Measurements from ENCODE around the gene AAK1. TPM values are rescaled to one million over a fixed set of nuclear protein-coding genes. Genes with fewer than 3 reads are reported as not detected.
"Not testable (repeated sequence)": the region's sequence is repeated elsewhere in the genome, so short reads cannot be mapped to it uniquely, and the experiment has no call there.

The AAK1 gene
- polyA plus RNA-seq, 1 of the 3 experiments (the other 2 are of a cell fraction): 13.4 TPM

DNA sequence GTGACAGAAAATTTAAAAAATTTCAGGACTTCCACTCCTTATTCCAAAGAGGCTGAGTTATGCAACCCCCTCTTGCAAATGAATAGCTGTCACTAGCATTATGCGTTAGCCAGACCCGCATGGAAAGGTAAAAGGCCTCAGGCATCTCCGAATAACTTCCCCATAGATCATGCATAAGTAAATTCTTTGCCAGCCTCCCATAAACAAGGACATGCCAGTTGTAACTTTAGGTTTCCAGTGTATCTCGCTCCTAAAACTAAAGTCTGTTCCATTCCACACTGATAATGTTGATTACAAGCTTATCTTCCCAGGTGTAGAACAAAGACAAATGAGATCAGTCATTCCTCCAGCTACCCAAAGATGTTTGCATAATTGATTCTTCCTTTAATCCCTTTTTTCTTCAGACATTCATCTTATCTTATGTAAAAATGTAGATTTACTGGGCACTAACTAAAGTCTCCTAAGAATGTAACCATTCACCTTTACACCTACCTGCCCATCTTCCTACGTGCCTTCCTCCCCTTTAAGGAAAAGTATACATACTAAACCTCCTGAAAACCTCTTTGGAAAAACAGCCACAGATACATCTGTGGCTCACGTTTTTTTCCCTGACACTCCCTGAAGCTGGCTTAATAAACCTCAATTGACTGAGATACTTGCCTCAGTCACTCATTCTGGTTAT lies 192.7 kb downstream of the AAK1 start:
- Histone ChIP-seq H4K20me1 (ENCODE audit: insufficient read depth) (no peaks in the 10 kb centered on the region), H3K9ac (no peak overlapping the region)
- CTCF ChIA-PET: interaction anchor here (0.9 to 1.0 kb wide), 3 partner anchors 13 to 274 kb away, joined by 3 to 4 read pairs (median 3); partner anchors contain the start of gene NFU1

DNA sequence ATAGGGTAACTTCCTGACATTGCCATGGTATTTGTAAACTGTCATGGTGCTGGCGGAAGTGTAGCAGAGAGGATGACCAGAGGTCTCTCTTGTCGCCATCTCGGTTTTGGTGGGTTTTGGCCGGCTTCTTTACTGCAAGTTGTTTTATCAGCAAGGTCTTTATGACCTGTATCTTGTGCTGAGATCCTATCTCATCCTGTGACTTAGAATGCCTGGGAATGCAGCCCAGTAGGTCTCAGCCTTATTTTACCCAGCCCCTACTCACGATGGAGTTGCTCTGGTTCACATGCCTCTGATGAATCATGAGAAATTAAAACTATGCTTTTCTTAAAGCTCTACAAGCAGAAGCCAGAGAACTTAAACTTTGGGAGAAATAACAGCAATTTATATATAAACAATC lies 193.6 kb downstream of the AAK1 start:
- POLR2A ChIA-PET: no interaction called here
- no peak overlapping the region for H3K9ac ChIP-seq
- H2AFZ ChIP-seq (ENCODE audit: low read depth): no peak overlapping the region
- no peaks in the 10 kb centered on the region for H3K9me3 ChIP-seq
- no peaks in the 10 kb centered on the region for H3K9me2 ChIP-seq
- peaks cover 0 to 10% of the 10 kb centered on the region in 2 experiments; a peak in 2 of 4 replicates for H3K4me1 ChIP-seq (ENCODE audit: control insufficient read depth in 1 of 2, insufficient read depth in 2 of 2, low read depth in 1 of 2, low read length in 1 of 2)
- TF ChIP-seq YY1 (IDR thresholded peaks at IDR 0.05; ENCODE audit: low read depth): no peak
- TF ChIP-seq CHD2 (IDR thresholded peaks at IDR 0.05; ENCODE audit: low read length, partially characterized antibody): no peak
- TF ChIP-seq, protein P1, sequence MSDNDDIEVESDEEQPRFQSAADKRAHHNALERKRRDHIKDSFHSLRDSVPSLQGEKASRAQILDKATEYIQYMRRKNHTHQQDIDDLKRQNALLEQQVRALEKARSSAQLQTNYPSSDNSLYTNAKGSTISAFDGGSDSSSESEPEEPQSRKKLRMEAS (IDR thresholded peaks at IDR 0.05; ENCODE audit: low read depth): no peak
- no peak for TF ChIP-seq GABPA (IDR thresholded peaks at IDR 0.05; ENCODE audit: low read depth)
- DNase-seq: no peak
- no peaks in the 10 kb centered on the region for H3K36me3 ChIP-seq (replicated peaks in 1 of 2; ENCODE audit: control insufficient read depth in 1 of 2, insufficient read depth in 2 of 2, low read length in 1 of 2)
- WGBS (ENCODE audit: low lambda C conversion rate): 77% methylated on average over 5 of the region's 5 CpGs
- no peaks in the 10 kb centered on the region for H3K79me2 ChIP-seq (ENCODE audit: insufficient read depth)
- H4K20me1 ChIP-seq (ENCODE audit: insufficient read depth): no peaks in the 10 kb centered on the region
- no peak overlapping the region for H3K4me2 ChIP-seq
- no peak overlapping the region for H3K27ac ChIP-seq (ENCODE audit: low read depth in 2 of 2, low read length in 1 of 2)
- CTCF ChIA-PET: interaction anchor here (1.0 kb wide), 1 partner anchor 12 kb away, joined by 4 read pairs; the partner anchor contains the start of gene NFU1
- H3K4me3 ChIP-seq (ENCODE audit: low read depth in 2 of 2, low read length in 1 of 2): no peak overlapping the region
- H3K27me3 ChIP-seq (ENCODE audit: insufficient read depth): no peaks in the 10 kb centered on the region
- H3F3A ChIP-seq (replicated peaks; ENCODE audit: insufficient read depth): no peaks in the 10 kb centered on the region

More for the DNA sequence above, 192.7 kb downstream of the AAK1 start:
- POLR2A ChIA-PET: no interaction called here
- no peak overlapping the region for H3K27ac ChIP-seq (ENCODE audit: low read depth in 2 of 2, low read length in 1 of 2)
- no peaks in the 10 kb centered on the region for H3K36me3 ChIP-seq (replicated peaks in 1 of 2; ENCODE audit: control insufficient read depth in 1 of 2, insufficient read depth in 2 of 2, low read length in 1 of 2)
- H2AFZ ChIP-seq (ENCODE audit: low read depth): no peak overlapping the region
- TF ChIP-seq ELF1 (IDR thresholded peaks at IDR 0.05): no peak
- TF ChIP-seq RXRA (IDR thresholded peaks at IDR 0.05; ENCODE audit: borderline replicate concordance, low read depth): no peak
- TF ChIP-seq TAF1 (IDR thresholded peaks at IDR 0.05; ENCODE audit: borderline replicate concordance, low read depth, low read length): no peak
- no peak for TF ChIP-seq GABPA (IDR thresholded peaks at IDR 0.05; ENCODE audit: low read depth)
- TF ChIP-seq FOXM1 (IDR thresholded peaks at IDR 0.05; ENCODE audit: low read depth): no peak
- TF ChIP-seq EZH2phosphoT487 (IDR thresholded peaks at IDR 0.05; ENCODE audit: borderline replicate concordance, low read depth): no peak
- TF ChIP-seq FOSL2 (IDR thresholded peaks at IDR 0.05; ENCODE audit: borderline replicate concordance, low read depth): no peak
- no peak for TF ChIP-seq JUND (IDR thresholded peaks at IDR 0.05)
- TF ChIP-seq POLR2AphosphoS5 (IDR thresholded peaks at IDR 0.05; ENCODE audit: low read depth, low read length): no peak
- TF ChIP-seq, protein P2, sequence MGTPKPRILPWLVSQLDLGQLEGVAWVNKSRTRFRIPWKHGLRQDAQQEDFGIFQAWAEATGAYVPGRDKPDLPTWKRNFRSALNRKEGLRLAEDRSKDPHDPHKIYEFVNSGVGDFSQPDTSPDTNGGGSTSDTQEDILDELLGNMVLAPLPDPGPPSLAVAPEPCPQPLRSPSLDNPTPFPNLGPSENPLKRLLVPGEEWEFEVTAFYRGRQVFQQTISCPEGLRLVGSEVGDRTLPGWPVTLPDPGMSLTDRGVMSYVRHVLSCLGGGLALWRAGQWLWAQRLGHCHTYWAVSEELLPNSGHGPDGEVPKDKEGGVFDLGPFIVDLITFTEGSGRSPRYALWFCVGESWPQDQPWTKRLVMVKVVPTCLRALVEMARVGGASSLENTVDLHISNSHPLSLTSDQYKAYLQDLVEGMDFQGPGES (IDR thresholded peaks at IDR 0.05; ENCODE audit: low read depth, low read length): no peak
- no peak overlapping the region for H3K4me2 ChIP-seq
- no peaks in the 10 kb centered on the region for H3K27me3 ChIP-seq (ENCODE audit: insufficient read depth)
- no peaks in the 10 kb centered on the region for H3K9me2 ChIP-seq
- 91% methylated on average over 6 of the region's 6 CpGs for WGBS (ENCODE audit: low lambda C conversion rate)
- peaks cover 0 to 10% of the 10 kb centered on the region in 2 experiments; a peak in 2 of 4 replicates for H3K4me1 ChIP-seq (ENCODE audit: control insufficient read depth in 1 of 2, insufficient read depth in 2 of 2, low read depth in 1 of 2, low read length in 1 of 2)
- no peaks in the 10 kb centered on the region for H3K9me3 ChIP-seq
- no peak for DNase-seq
- H3F3A ChIP-seq (replicated peaks; ENCODE audit: insufficient read depth): no peaks in the 10 kb centered on the region
- H3K79me2 ChIP-seq (ENCODE audit: insufficient read depth): no peaks in the 10 kb centered on the region
- H3K4me3 ChIP-seq (ENCODE audit: low read depth in 2 of 2, low read length in 1 of 2): no peak overlapping the region

DNA sequence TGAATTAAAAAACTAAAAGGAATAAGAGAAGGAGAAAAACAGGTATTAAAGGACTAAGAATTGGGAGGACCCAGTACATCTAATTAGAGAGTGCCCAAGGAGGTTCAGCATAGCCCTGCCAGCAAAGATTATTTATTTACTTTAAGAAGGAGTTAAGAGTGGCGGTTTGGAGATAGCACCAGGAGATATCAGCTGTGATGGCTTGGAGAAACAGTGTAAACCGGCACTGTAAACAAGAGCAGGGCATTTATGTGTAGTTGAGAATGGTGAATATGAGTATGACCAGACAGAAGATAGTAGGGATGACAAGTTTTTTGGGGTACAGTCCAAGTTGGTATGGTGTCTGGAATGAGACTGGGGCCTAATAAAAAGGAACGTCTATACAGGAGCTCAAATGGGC lies 199.9 kb downstream of the AAK1 start:
- H3K9me3 ChIP-seq; H3K4me3 ChIP-seq (ENCODE audit: low read depth in 2 of 2, low read length in 1 of 2); H3K4me1 ChIP-seq (ENCODE audit: control insufficient read depth in 1 of 2, insufficient read depth in 2 of 2, low read depth in 1 of 2, low read length in 1 of 2); DNase-seq; H3K4me2 ChIP-seq; H3K79me2 ChIP-seq (ENCODE audit: insufficient read depth); H3K9me2 ChIP-seq; POLR2A ChIA-PET; H3F3A ChIP-seq (replicated peaks; ENCODE audit: insufficient read depth); H3K27ac ChIP-seq (ENCODE audit: low read depth in 2 of 2, low read length in 1 of 2); CTCF ChIA-PET; H3K36me3 ChIP-seq (replicated peaks in 1 of 2; ENCODE audit: control insufficient read depth in 1 of 2, insufficient read depth in 2 of 2, low read length in 1 of 2); H3K27me3 ChIP-seq (ENCODE audit: insufficient read depth); H3K9ac ChIP-seq; H2AFZ ChIP-seq (ENCODE audit: low read depth); H4K20me1 ChIP-seq (ENCODE audit: insufficient read depth): not testable (repeated sequence)
- 82% methylated on average over 3 of the region's 3 CpGs for WGBS (ENCODE audit: low lambda C conversion rate)

DNA sequence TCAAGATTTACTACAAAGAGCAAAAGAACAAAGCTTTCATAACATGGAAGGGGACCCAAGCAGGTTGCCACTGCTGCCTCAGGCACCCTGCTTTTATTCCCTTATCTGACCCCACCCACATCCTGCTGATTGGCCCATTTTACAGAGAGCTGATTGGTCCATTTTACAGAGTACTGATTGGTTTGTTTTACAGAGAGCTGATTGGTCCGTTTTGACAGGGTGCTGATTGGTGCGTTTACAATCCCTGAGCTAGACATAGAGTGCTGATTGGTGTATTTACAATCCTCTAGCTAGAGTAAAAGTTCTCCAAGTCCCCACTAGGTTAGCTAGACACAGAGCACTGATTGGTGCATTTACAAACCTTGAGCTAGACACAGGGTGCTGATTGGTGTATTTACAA lies 204.0 kb downstream of the AAK1 start:
- WGBS (ENCODE audit: low lambda C conversion rate): 100% methylated on average over 2 of the region's 2 CpGs

More for the DNA sequence above, 204.0 kb downstream of the AAK1 start:
- H3K4me2 ChIP-seq; H3K4me1 ChIP-seq (ENCODE audit: control insufficient read depth in 1 of 2, insufficient read depth in 2 of 2, low read depth in 1 of 2, low read length in 1 of 2); H3K27me3 ChIP-seq (ENCODE audit: insufficient read depth); H4K20me1 ChIP-seq (ENCODE audit: insufficient read depth); H3K9me2 ChIP-seq; POLR2A ChIA-PET; DNase-seq; H3K4me3 ChIP-seq (ENCODE audit: low read depth in 2 of 2, low read length in 1 of 2); H3K27ac ChIP-seq (ENCODE audit: low read depth in 2 of 2, low read length in 1 of 2); H3K36me3 ChIP-seq (replicated peaks in 1 of 2; ENCODE audit: control insufficient read depth in 1 of 2, insufficient read depth in 2 of 2, low read length in 1 of 2); CTCF ChIA-PET; H3K9me3 ChIP-seq; H3K9ac ChIP-seq; H2AFZ ChIP-seq (ENCODE audit: low read depth): not testable (repeated sequence)
- peaks cover 20% of the 10 kb centered on the region for H3F3A ChIP-seq (replicated peaks; ENCODE audit: insufficient read depth)
- H3K79me2 ChIP-seq (ENCODE audit: insufficient read depth): peaks cover 23% of the 10 kb centered on the region
